HG03342 (cell line): Measurements from ENCODE around the gene TWIST2.

Experiments used
- ATAC-seq: cut with Tn5 transposase; IDR thresholded peaks from one replicate; pipeline ENCODE4 v1.9.1; 2021; ENCODE audit warnings: mild to moderate bottlenecking, moderate library complexity; ENCODE audit not compliant: unreplicated experiment

The TWIST2 gene

GRCh38 chr2:238936162-238937052, 88.5 kb downstream of the TWIST2 start:
- no peak for ATAC-seq

- no peak for ATAC-seq
Observed at GRCh38 chr2:238938003-238938400, 90.1 kb downstream of the TWIST2 start.

GRCh38 chr2:238938401-238939055, 90.6 kb downstream of the TWIST2 start:
- ATAC-seq, result no peak

GRCh38 chr2:238939074-238939473, 91.2 kb downstream of the TWIST2 start:
- no peak for ATAC-seq

GRCh38 chr2:238939521-238940403, 91.9 kb downstream of the TWIST2 start:
- no peak for ATAC-seq

GRCh38 chr2:238940806-238941205, 92.9 kb downstream of the TWIST2 start:
- ATAC-seq, result no peak

GRCh38 chr2:238941262-238941792, 93.4 kb downstream of the TWIST2 start:
- no peak for ATAC-seq

- no peak for ATAC-seq
Observed at GRCh38 chr2:238942080-238942725, 94.3 kb downstream of the TWIST2 start.

GRCh38 chr2:238942726-238943300, 94.9 kb downstream of the TWIST2 start:
- no peak for ATAC-seq

- ATAC-seq, result no peak
Observed at GRCh38 chr2:238943338-238944067, 95.6 kb downstream of the TWIST2 start.

GRCh38 chr2:238945433-238946150, 97.7 kb downstream of the TWIST2 start:
- ATAC-seq, result no peak

- ATAC-seq, result no peak
Observed at GRCh38 chr2:238946318-238947242, 98.7 kb downstream of the TWIST2 start.

- ATAC-seq, result no peak
Observed at GRCh38 chr2:238947243-238947760, 99.4 kb downstream of the TWIST2 start.

- ATAC-seq, result no peak
Observed at GRCh38 chr2:238947920-238948710, 100.2 kb downstream of the TWIST2 start.

- no peak for ATAC-seq
Observed at GRCh38 chr2:238948765-238949641, 101.1 kb downstream of the TWIST2 start.
